Calu3 (cell line): ENCODE results near the gene KCNJ2. TPM values are rescaled to one million over a fixed set of nuclear protein-coding genes. Genes with fewer than 3 reads are reported as not detected.

Source experiments
- BruUV-seq: library from RNA; stranded (reverse); fragments of 400-500 nt; replicated peaks from 2 replicates; lab custom pipeline; 2021; lab: Mats Ljungman, UMichigan
- CTCF ChIA-PET: fragments of 300-600 bp; sonication (Branson Sonifier 250); formaldehyde crosslinking; loops from one replicate; lab custom pipeline; 2022; ENCODE audit warnings: antibody characterized with exemption; lab: Charles Lee
- DNase-seq: peaks from one replicate; pipeline ENCODE4 v3.0.0; 2022
- H3K27ac Mint-ChIP-seq: one replicate; pipeline ENCODE4 v1.8.0; 2022; ENCODE audit warnings: mixed read lengths; ENCODE audit not compliant: unreplicated experiment
- H3K27me3 Mint-ChIP-seq: one replicate; pipeline ENCODE4 v1.8.0; 2022; ENCODE audit warnings: mixed read lengths; ENCODE audit not compliant: unreplicated experiment
- H3K36me3 Mint-ChIP-seq: one replicate; pipeline ENCODE4 v1.8.0; 2022; ENCODE audit warnings: mild to moderate bottlenecking, moderate library complexity, mixed read lengths; ENCODE audit not compliant: insufficient read depth, unreplicated experiment
- H3K4me1 Mint-ChIP-seq: one replicate; pipeline ENCODE4 v1.8.0; 2022; ENCODE audit warnings: mild to moderate bottlenecking, low read depth, mixed read lengths; ENCODE audit not compliant: unreplicated experiment
- H3K4me3 Mint-ChIP-seq: one replicate; pipeline ENCODE4 v1.8.0; 2022; ENCODE audit warnings: mild to moderate bottlenecking, low read depth, moderate library complexity, mixed read lengths; ENCODE audit not compliant: unreplicated experiment
- H3K9me3 Mint-ChIP-seq: one replicate; pipeline ENCODE4 v1.8.0; 2022; ENCODE audit warnings: low read depth, mixed read lengths; ENCODE audit not compliant: unreplicated experiment
- intact Hi-C: fragments of 100-400 bp; cut with micrococcal nuclease; formaldehyde crosslinking; loops from one replicate; pipeline ENCODE4 v1.10.0; 2022; ENCODE audit not compliant: unreplicated experiment
- total RNA-seq: library from RNA; stranded (reverse); gene quantifications from 2 replicates; pipeline ENCODE4 v1.2.3, GENCODE V29; 2022
- TF ChIP-seq, protein P1 (sequence below): fragments of 200-600 bp; IDR thresholded peaks from one replicate; pipeline ENCODE4 v1.8.0; 2022; ENCODE audit warnings: antibody characterized with exemption; ENCODE audit not compliant: unreplicated experiment

Gene KCNJ2
- total RNA-seq, 1 experiment from 2014 or later, result not detected

DNA sequence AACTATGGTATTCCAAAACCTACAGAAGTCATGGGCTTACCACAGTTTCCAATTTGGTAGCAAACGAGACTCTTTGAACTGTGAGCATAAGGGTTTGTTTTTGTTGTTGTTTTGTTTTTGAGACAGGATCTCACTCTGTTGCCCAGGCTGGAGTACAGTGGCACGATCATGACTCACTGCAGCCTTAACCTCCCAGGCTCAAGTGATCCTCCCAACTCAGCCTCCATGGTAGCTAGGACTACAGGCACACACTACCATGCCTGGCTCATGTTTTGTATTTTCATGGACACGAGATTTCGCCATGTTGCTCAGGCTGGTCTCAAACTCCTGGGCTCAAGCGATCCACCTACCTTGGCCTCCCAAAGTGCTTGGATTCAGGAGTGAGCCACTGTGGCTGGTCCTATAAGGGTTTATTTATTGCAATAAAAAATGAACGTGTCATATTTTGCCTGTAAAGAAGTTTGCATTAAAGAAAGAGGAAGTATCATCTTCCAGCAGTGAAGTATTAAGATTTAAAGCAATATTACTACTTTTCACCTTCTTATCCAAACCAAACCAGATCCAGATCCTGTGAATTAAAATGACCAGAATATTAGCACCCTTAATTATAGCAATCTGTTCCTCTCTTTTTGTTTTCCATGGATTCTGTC, 37.2 kb downstream of the KCNJ2 start:
- CTCF ChIA-PET, result no interaction called here
- no peak overlapping the region for H3K4me3 Mint-ChIP-seq
- peaks cover 5% of the 10 kb centered on the region for H3K9me3 Mint-ChIP-seq

DNA sequence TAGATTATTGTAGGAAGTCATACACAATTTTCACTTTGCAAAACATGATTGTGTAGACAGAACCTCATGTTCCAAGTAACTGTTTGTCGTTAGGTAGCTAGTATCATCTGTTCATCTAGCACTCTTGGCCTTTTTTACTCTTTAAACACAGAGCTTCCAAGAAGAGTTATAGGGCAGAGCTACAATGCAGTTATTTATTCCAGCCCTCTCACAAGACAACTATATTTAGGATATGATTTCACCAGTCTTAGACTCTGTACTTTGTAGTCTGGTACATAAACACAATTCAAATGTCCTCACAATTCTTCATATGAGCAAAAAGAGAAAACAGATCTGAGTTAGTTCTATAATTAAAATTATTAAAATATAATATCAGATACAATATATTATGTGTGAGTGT, 37.9 kb downstream of the KCNJ2 start:
- Mint-ChIP-seq H3K4me3 (no peak overlapping the region), H3K27me3 (no peaks in the 10 kb centered on the region), H3K27ac (no peak overlapping the region), H3K4me1 (no peaks in the 10 kb centered on the region), H3K36me3 (no peaks in the 10 kb centered on the region), H3K9me3 (peaks cover 5% of the 10 kb centered on the region)
- intact Hi-C loops, result no loop called here
- CTCF ChIA-PET, result no interaction called here
- DNase-seq, result no peak
- BruUV-seq, result no TSS peak
- TF ChIP-seq, protein P1, sequence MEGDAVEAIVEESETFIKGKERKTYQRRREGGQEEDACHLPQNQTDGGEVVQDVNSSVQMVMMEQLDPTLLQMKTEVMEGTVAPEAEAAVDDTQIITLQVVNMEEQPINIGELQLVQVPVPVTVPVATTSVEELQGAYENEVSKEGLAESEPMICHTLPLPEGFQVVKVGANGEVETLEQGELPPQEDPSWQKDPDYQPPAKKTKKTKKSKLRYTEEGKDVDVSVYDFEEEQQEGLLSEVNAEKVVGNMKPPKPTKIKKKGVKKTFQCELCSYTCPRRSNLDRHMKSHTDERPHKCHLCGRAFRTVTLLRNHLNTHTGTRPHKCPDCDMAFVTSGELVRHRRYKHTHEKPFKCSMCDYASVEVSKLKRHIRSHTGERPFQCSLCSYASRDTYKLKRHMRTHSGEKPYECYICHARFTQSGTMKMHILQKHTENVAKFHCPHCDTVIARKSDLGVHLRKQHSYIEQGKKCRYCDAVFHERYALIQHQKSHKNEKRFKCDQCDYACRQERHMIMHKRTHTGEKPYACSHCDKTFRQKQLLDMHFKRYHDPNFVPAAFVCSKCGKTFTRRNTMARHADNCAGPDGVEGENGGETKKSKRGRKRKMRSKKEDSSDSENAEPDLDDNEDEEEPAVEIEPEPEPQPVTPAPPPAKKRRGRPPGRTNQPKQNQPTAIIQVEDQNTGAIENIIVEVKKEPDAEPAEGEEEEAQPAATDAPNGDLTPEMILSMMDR, result no peak

More for the DNA sequence above, 37.2 kb downstream of the KCNJ2 start:
- intact Hi-C loops, result no loop called here
- DNase-seq, result no peak
- TF ChIP-seq, protein P1, result no peak
- Mint-ChIP-seq H3K36me3 (no peaks in the 10 kb centered on the region), H3K27ac (no peak overlapping the region), H3K4me1 (no peaks in the 10 kb centered on the region), H3K27me3 (no peaks in the 10 kb centered on the region)
- BruUV-seq, result no TSS peak

DNA sequence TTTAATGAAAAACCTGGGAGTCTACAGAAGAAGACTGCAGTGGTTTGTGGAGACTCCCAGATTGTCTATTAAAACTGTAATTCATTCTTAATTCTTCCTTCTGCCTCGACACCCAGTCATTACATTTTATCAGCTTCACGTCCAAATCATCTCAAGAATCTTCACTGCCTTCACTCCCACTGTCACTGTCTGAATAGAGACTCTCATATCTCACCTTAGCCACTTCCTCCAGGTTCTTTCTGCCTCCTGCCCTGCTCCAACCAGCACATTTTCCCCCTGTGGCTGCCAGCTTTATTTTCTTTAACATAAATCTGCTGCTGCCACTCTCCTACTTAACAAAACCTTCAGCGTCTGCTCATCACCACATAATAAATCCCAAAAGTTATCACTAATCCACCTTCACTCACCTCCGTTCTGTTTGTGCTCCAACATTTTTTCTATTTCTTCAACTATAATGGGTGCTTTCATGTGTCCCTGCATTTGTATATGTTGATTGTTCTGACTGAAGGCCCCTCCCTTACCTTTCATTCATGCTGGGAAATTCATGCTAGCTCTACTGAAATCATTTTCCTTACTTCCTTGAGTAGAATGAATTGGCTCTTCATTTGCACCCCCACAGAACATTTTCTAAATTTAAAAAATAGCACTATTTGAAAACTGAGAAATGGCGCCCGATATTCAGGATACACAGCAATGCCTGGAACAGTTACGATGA, 38.9 kb downstream of the KCNJ2 start:
- no peaks in the 10 kb centered on the region for H3K4me1 Mint-ChIP-seq
- CTCF ChIA-PET, result no interaction called here

DNA sequence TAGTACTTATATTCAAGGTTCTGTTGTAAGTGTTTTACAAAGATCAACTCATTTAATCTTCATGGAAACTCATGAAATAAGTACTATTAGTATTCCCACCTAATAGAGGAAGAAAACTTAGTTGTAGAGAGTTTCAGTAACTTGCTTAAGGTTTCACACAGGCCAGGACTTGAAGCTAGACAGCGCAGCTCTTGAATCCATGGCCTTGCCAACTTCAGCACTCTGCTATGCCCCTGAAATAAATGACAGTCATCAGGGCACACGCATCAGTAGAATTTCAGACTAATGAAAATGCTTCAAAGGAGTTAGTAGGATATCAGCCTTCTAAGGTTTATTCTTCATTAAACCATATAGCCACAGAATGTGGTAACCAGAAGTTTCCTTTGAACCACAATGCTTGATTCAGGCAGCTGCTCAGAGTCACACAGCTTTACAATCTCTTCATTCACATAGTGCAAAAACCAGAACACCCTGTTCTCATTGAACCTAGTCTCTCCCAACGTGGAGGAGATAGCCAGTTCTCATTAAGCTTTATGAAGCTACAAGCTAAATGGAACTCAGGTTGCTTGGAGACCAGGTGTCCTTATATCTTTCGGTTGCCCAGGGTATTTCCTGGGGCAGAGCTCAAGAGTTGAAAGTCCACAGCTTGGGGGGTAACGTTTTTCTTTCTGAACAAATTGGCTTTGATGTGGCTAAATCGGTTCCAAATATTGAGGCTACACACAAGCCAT, 39.7 kb downstream of the KCNJ2 start:
- TF ChIP-seq, protein P1, result no peak
- Mint-ChIP-seq H3K4me3 (no peak overlapping the region), H3K36me3 (no peaks in the 10 kb centered on the region), H3K9me3 (peaks cover 5% of the 10 kb centered on the region), H3K27ac (no peak overlapping the region), H3K27me3 (no peaks in the 10 kb centered on the region), H3K4me1 (no peaks in the 10 kb centered on the region)
- CTCF ChIA-PET, result no interaction called here
- DNase-seq, result no peak
- no TSS peak for BruUV-seq
- intact Hi-C loops, result no loop called here

More for the DNA sequence above, 38.9 kb downstream of the KCNJ2 start:
- no TSS peak for BruUV-seq
- TF ChIP-seq, protein P1, result no peak
- intact Hi-C loops, result no loop called here
- Mint-ChIP-seq H3K4me3 (no peak overlapping the region), H3K9me3 (peaks cover 4% of the 10 kb centered on the region), H3K27ac (no peak overlapping the region), H3K27me3 (no peaks in the 10 kb centered on the region), H3K36me3 (no peaks in the 10 kb centered on the region)
- DNase-seq, result no peak
